Activated T-cell treated with anti-CD3 and anti-CD28 coated beads for 1 hour (primary cell): Measurements from ENCODE around the gene ELN.

ENCODE experiments used
- DNase-seq: peaks from one replicate; pipeline ENCODE4 v3.0.0-alpha.2; 2020; ENCODE audit warnings: low read depth

The ELN gene

GRCh38 chr7:74061840-74062539 is 34.0 kb downstream of the ELN start:
- peak; percentile 32 for DNase-seq

GRCh38 chr7:74063223-74063641 is 35.3 kb downstream of the ELN start:
- no peak for DNase-seq

- DNase-seq, result no peak
These were observed 35.7 kb downstream of the ELN start for GRCh38 chr7:74063646-74064045.

- no peak for DNase-seq
These were observed 36.7 kb downstream of the ELN start for GRCh38 chr7:74064696-74065095.

GRCh38 chr7:74066626-74067025 is 38.7 kb downstream of the ELN start:
- DNase-seq, result no peak

GRCh38 chr7:74068378-74069085 is 40.6 kb downstream of the ELN start:
- no peak for DNase-seq

GRCh38 chr7:74069086-74069541 is 41.1 kb downstream of the ELN start:
- no peak for DNase-seq

- no peak for DNase-seq
These were observed 42.0 kb downstream of the ELN start for GRCh38 chr7:74069790-74070618.

- no peak for DNase-seq
These were observed 42.6 kb downstream of the ELN start for GRCh38 chr7:74070619-74070921.

- DNase-seq, result no peak
These were observed 43.1 kb downstream of the ELN start for GRCh38 chr7:74071121-74071520.

GRCh38 chr7:74074770-74075169 is 46.8 kb downstream of the ELN start:
- DNase-seq, result no peak

- no peak for DNase-seq
These were observed 50.5 kb downstream of the ELN start for GRCh38 chr7:74078461-74078860.

- DNase-seq, result no peak
These were observed 54.8 kb downstream of the ELN start for GRCh38 chr7:74082770-74083116.

- peak; percentile 77 for DNase-seq
These were observed 55.3 kb downstream of the ELN start, which contains the start of gene LIMK1 for GRCh38 chr7:74083117-74083876. TSS of gene LIMK1 (plus strand) at chr7:74083804. CDS start at chr7:74083991, 187 bp downstream.

- no peak for DNase-seq
These were observed 56.2 kb downstream of the ELN start for GRCh38 chr7:74083928-74084721.

- DNase-seq, result no peak
These were observed 57.0 kb downstream of the ELN start for GRCh38 chr7:74084722-74085578.

GRCh38 chr7:74087791-74088453 is 59.9 kb downstream of the ELN start:
- no peak for DNase-seq

- DNase-seq, result no peak
These were observed 64.5 kb downstream of the ELN start for GRCh38 chr7:74092321-74092963.

- DNase-seq, result no peak
These were observed 65.0 kb downstream of the ELN start for GRCh38 chr7:74092964-74093471.
